Measurements from ENCODE around the gene EIF4A2.

Gene EIF4A2

DNA sequence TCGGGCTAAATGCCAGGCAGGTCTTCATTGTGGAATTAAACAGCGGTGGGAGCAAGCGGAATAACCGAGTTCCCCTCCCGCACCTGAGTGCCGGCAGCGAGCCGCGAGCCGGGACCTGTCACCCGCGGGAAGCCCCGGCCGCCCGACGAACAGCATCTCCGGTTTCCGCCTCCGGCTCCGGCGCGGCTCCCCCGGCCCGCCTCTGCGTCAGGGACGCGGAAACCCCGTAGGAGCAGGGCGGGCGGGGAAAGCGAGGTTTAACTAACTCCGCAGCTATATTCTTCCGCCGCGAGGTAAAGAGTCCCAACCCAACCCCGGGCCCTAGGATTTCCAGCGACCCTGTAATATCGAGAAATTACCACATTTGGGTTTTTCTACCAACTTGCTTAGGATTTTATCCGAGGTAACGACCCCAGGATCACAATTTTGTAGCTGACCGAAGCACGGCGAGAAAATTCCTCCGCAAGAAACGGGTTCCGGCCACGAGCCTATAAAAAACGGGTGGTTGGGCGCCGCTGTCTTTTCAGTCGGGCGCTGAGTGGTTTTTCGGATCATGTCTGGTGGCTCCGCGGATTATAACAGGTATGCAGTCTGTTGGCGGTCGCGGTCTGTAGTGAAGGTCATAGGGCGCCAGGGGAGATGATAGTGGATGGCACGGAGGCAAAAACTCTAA is at the start of gene EIF4A2:
Gene EIF4A2, plus strand, starts transcription at position 520 of the 673 bp plus-strand sequence. Its CDS starts 34 bp downstream, at position 554.
- peak; percentile 94 for DNase-seq (ENCODE audit: low spot score)

GRCh38 chr3:186742618-186743380 is 40.6 kb upstream of the EIF4A2 start:
- no peak for DNase-seq (ENCODE audit: low spot score)

DNA sequence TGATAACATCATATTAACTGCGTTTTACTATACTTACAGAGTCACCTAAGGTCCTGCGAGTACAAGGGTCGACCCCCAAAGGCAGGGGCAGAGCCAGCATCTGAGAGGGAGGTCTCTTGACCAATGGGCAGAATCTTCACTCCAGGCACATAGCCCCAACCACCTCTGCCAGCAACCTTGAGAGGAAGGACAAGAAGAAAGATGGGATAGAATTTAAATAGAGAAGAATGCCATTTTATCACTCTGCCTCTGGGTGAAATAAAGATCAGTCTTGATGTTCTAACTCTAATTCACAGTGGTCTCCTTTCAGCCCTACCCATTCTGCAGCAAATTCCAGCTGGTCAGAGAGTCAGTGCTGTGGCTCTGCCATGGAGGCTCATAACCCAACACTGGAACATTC is 39.7 kb upstream of the EIF4A2 start:
- DNase-seq (ENCODE audit: low spot score) = no peak

- DNase-seq (ENCODE audit: low spot score) = peak; percentile 66
Measured at GRCh38 chr3:186746008-186746407, 37.4 kb upstream of the EIF4A2 start.

DNA sequence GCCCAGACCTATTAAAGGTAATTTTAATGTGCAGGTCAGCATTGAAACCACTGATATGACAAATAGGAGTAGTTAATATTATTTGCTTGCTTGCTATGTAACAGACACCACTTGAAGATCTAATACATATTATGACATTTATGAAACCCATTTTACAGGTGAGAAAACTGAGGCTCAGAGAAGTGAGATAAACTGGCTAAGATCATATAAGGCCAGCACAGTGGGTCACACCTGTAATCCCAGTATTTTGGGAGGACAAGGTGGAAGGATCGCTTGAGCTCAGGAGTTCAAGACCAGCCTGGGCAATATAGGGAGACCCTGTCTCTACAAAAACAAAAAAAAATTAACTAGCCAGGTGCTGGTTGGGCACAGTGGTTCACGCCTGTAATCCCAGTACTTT is 33.1 kb upstream of the EIF4A2 start:
- DNase-seq (ENCODE audit: low spot score) = no peak

- no peak for DNase-seq (ENCODE audit: low spot score)
Measured at GRCh38 chr3:186751480-186751879, 31.9 kb upstream of the EIF4A2 start.

GRCh38 chr3:186754006-186754405 is 29.4 kb upstream of the EIF4A2 start:
- no peak for DNase-seq (ENCODE audit: low spot score)

GRCh38 chr3:186754871-186755270 is 28.5 kb upstream of the EIF4A2 start:
- no peak for DNase-seq (ENCODE audit: low spot score)

- no peak for DNase-seq (ENCODE audit: low spot score)
Measured at GRCh38 chr3:186757214-186757613, 26.2 kb upstream of the EIF4A2 start.

DNA sequence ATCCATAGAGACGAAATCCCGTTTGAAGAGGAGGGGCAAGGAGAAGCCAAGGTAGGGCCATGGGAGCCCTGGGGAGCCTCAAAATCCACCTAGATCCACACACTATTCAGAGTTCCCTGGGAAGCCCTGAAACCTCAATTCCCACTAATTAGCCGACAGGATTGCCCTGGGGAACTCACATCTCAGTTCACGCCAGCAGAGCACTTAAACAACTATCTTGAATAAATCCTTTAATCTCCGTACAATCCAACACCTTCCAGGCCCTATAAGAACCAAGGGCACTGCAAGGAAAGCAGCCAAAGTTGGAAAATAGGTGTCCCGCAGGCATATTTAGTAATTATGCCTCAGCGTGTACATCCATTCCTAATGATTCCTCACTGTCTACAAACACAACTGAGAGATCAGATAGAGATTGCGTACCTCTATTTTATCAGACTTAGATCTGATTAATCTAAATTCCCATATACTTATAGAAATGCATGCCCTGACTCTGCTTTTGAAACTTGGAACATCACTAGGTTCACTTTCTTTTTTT is 25.6 kb upstream of the EIF4A2 start:
- DNase-seq (ENCODE audit: low spot score) = no peak

- no peak for DNase-seq (ENCODE audit: low spot score)
Measured at GRCh38 chr3:186759231-186759930, 24.0 kb upstream of the EIF4A2 start.

- DNase-seq (ENCODE audit: low spot score) = no peak
Measured at GRCh38 chr3:186760141-186760833, 23.1 kb upstream of the EIF4A2 start.

DNA sequence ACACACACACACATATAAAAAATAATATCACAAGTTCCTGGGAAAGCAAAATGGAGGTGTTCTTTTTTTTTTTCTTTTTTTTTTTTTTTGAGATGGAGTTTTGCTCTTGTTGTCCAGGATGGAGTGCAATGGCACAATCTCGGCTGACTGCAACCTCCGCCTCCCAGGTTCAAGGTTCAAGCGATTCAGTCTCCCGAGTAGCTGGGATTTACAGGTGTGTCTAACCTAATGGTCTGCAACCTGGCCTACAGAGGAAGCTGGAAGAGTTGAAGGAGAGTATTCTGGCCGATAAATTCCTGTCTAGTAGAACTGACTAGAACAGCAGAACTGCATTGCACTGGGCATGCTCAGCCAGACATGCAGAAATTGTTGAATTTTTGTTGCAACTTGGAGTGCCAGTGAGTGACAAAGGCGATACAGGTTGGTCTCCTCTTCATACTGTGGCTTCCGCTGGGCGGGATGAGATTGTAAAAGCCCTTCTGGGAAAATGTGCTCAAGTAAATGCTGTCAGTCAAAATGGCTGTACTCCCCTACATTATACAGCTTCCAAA is 22.4 kb upstream of the EIF4A2 start:
- DNase-seq (ENCODE audit: low spot score) = no peak

GRCh38 chr3:186772281-186772694 is 11.1 kb upstream of the EIF4A2 start:
- DNase-seq (ENCODE audit: low spot score) = no peak

DNA sequence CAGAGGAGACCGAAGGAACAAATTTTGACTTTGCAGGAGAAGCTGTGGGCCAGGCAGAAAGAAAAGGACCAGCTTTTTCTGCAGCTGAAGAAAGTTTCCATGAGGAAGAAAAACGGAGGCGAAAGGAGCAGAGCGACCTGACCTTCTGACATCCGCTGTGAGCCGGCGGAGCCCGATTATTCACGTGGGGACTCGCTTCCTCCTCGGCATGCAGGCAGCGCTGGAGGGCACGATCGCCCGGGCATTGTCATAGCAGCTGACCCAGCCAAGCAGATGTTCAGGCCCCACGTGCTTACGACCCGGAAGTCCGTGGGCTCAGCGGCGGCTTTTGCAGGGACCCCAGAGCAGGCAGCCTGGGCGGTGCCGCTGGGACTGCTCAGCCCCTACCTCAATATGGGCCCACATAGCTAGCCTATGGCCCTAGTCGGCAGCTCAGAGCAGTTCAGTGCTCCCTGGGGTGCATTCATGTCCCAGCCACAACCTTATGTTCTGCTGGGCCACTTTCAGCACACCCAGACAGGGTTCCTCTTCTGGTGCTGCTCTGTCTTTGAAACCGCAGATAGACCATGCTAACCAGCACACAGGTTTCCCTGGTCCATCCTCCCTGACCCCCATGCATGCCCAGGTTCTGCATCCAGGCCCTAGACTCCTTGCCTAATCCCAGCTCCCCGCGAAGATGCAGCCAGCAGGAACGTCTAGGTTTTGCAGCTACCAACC is 10.5 kb upstream of the EIF4A2 start:
- peak; percentile 69 for DNase-seq (ENCODE audit: low spot score)

GRCh38 chr3:186775999-186776398 is 7.4 kb upstream of the EIF4A2 start:
- no peak for DNase-seq (ENCODE audit: low spot score)

GRCh38 chr3:186779204-186779603 is 4.2 kb upstream of the EIF4A2 start:
- DNase-seq (ENCODE audit: low spot score) = no peak

GRCh38 chr3:186782542-186783057 is 777 bp upstream of the EIF4A2 start:
- DNase-seq (ENCODE audit: low spot score) = no peak

- DNase-seq (ENCODE audit: low spot score) = peak; percentile 82
Measured at GRCh38 chr3:186783731-186784515, 546 bp downstream of the EIF4A2 start.
